ENCODE results near the gene CLMN.

CLMN gene

GRCh38 chr14:95264271-95264973 lies 55.3 kb downstream of the CLMN start:
- no peak for TF ChIP-seq CTCF (IDR thresholded peaks at IDR 0.05; ENCODE audit: low read length, missing control alignments)
- no peak overlapping the region for H3K4me3 ChIP-seq (replicated peaks; ENCODE audit: low read depth, low read length)
- DNase-seq (ENCODE audit: low read depth), result no peak

DNA sequence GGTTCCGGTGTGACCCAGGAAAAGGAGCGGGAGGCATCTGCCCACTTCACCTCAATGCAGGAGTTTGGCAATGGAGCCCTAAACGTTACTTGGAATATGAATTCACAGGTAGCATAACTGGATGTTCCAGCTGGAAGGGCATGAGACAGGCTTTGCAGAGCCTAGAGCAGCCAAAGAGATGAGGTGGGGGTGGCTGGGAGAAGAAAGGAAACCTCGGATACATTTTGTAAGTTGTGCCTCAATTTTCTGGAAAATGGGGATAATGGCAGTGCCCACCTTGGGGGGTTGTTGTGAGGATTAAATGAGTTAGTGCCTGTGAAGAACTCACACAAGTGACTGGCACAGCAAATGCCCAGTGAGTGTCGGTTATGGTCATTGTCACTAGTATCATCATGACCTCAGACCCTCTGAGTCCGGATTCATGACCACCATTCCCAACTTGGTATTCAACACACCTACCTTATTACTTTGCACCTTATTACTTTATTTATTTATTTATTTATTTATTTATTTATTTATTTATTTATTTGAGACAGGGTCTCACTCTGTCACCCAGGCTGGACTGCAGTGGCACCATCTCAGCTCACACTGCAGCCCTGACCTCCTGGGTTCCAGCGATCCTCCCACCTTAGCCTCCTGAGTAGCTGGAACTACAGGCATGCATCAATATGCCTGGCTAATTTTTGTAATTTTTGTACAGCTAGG lies 56.0 kb downstream of the CLMN start:
- no peak overlapping the region for H3K4me3 ChIP-seq (replicated peaks; ENCODE audit: low read depth, low read length)
- TF ChIP-seq CTCF (IDR thresholded peaks at IDR 0.05; ENCODE audit: low read length, missing control alignments), result no peak
- no peak for DNase-seq (ENCODE audit: low read depth)

DNA sequence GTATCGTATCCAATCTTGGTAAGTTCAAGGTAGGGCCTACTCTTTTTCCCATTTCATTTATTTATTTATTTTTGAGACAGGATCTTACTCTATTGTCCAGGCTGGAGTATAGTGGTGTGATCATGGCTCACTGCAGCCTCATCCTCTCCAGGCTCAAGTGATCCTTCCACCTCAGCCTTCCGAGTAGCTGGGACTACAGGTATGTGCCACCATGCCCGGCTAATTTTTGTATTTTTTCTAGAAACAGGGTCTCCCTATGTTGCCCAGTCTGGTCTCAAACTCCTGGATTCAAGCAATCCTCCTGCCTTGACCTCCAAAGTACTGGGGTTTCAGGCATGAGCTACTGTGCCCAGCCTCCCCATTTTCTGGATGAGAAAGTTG lies 57.2 kb downstream of the CLMN start:
- DNase-seq (ENCODE audit: low read depth), result no peak
- H3K4me3 ChIP-seq (replicated peaks; ENCODE audit: low read depth, low read length), result no peak overlapping the region
- no peak for TF ChIP-seq CTCF (IDR thresholded peaks at IDR 0.05; ENCODE audit: low read length, missing control alignments)

DNA sequence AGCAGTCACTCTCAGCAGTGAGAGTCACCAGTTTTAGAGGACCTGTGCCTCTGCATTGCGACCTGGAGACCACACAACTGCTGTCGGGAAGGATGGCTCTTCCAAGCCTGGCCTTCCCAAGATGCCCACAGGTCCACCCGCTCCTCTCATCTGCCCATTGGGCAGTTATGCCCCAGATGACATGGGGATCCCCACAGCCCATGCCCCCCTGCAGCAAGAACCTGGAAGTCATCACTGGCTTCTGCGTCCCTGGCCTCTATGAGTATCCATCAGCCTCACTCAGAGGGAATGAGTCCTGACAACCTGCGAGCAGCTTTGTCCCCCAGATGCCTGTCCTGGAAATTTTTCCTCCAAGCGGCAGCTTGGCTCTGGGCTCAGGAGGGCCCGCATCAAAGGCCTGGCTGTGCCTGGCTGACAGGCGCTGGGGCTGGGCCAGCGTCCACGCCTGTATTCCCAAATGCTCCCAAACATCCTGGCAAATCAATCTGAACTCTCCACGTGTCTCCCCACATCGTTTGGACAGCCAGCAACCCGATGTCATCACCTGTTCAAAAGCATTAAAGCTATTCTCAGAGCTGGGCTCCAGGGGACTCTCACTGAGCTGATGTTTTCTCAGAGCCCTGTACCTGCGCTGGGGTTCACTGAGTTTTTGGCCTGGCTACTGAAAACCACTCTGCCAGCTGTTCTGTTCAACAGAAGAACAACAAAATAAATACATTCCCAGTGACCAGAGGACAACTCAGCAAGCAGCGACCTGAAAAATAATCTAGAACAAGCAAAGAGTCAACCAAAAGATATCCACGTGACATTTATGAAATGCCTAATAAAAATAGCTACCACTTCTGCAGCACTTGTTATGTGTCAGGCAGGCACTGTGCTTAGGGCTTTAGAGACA lies 57.8 kb downstream of the CLMN start:
- DNase-seq (ENCODE audit: low read depth), result no peak
- no peak for TF ChIP-seq CTCF (IDR thresholded peaks at IDR 0.05; ENCODE audit: low read length, missing control alignments)
- no peak overlapping the region for H3K4me3 ChIP-seq (replicated peaks; ENCODE audit: low read depth, low read length)

DNA sequence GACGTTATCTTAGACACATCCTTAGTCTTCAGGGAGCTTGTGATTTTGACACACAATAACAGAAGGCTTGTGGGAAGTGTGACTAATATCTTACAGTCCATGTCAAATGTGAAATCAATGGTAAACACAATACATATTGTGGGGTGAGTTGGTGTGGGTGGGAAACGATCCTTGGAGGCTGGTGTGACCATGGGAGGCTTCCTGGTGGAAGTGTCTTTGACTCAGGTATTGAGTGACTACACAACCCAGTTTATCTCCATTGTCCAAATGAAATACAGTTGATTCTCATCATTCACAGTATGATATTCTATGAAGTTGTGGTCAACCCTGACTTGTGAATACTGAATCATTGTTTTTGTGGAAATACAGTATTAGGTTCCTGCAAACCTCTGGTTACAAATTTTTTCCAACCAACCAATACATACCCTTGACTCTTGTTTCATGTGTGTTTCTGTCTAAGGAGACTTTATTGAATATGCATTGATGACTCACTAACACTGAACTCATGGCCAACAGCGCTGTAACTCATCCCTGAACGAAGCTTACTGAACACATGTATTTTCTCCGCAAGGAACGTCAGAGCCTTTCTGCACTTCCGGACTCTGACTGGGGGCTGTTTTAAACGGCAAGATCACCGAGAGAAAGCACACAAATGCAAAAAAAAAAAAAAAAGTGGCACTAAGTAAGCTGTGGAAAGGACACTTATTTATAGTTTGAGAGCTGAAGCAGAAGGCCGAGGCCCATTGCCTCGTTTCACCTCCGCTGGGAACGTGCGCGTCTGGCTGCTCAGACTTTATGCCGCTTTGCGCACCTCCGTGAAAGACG lies 59.0 kb downstream of the CLMN start:
- TF ChIP-seq CTCF (IDR thresholded peaks at IDR 0.05; ENCODE audit: low read length, missing control alignments), result no peak
- H3K4me3 ChIP-seq (replicated peaks; ENCODE audit: low read depth, low read length), result no peak overlapping the region
- peak; percentile 71 for DNase-seq (ENCODE audit: low read depth)
